PC-9 (cell line): ENCODE data around the gene TCF4. TPM values are rescaled to one million over a fixed set of nuclear protein-coding genes. Genes with fewer than 3 reads are reported as not detected.

ENCODE experiments used
- BruUV-seq: library from RNA; stranded (reverse); fragments of 400-500 nt; replicated peaks from 2 replicates; lab custom pipeline; 2021; lab: Mats Ljungman, UMichigan
- CTCF ChIA-PET: fragments of 300-600 bp; sonication (Branson Sonifier 250); formaldehyde crosslinking; loops from one replicate; lab custom pipeline; 2022; ENCODE audit warnings: antibody characterized with exemption; lab: Charles Lee
- POLR2A ChIA-PET: fragments of 300-600 bp; sonication (Branson Sonifier 250); formaldehyde crosslinking; loops from one replicate; lab custom pipeline; 2022; ENCODE audit warnings: antibody characterized with exemption; ENCODE audit not compliant: unreplicated experiment; lab: Charles Lee
- DNase-seq, 2 experiments: peaks; one replicate each; pipeline versions ENCODE4 v3.0.0 to v3.0.0-alpha.2; 2015 to 2022; ENCODE audit warnings: mixed read lengths in 1 of 2
- H2AFZ ChIP-seq: fragments of 200-600 bp; sonication (generic); 2 replicates; pipeline ENCODE4 v1.8.1; 2017; ENCODE audit warnings: antibody characterized with exemption
- H3F3A ChIP-seq: fragments of 200-600 bp; sonication (generic); 2 replicates; pipeline ENCODE4 v1.8.1; 2017; ENCODE audit warnings: antibody characterized with exemption, mild to moderate bottlenecking, low read depth; ENCODE audit not compliant: insufficient read depth
- H3K27ac ChIP-seq: fragments of 200-600 bp; sonication (generic); 2 replicates; pipeline ENCODE4 v1.6.1; 2016; ENCODE audit warnings: mixed run types
- H3K27me3 ChIP-seq: fragments of 200-600 bp; sonication (generic); 2 replicates; pipeline ENCODE4 v1.6.1; 2016; ENCODE audit warnings: low read depth, mixed run types; ENCODE audit not compliant: insufficient read depth
- H3K36me3 ChIP-seq: fragments of 200-600 bp; sonication (generic); 2 replicates; pipeline ENCODE4 v1.6.1; 2016; ENCODE audit warnings: low read depth, mixed run types
- H3K4me1 ChIP-seq: fragments of 200-600 bp; sonication (generic); replicated peaks from 2 replicates; pipeline ENCODE4 v1.6.1; 2016; ENCODE audit warnings: mixed run types; ENCODE audit not compliant: insufficient read depth
- H3K4me2 ChIP-seq: fragments of 200-600 bp; sonication (generic); 2 replicates; pipeline ENCODE4 v1.6.1; 2017; ENCODE audit warnings: mixed run types
- H3K4me3 ChIP-seq: fragments of 200-600 bp; sonication (generic); 2 replicates; pipeline ENCODE4 v1.6.1; 2016; ENCODE audit warnings: mixed run types
- H3K79me2 ChIP-seq: fragments of 200-600 bp; sonication (generic); 2 replicates; pipeline ENCODE4 v1.6.1; 2017; ENCODE audit warnings: low read depth, mixed run types
- H3K9me2 ChIP-seq: fragments of 200-600 bp; sonication (generic); 2 replicates; pipeline ENCODE4 v1.8.1; 2017; ENCODE audit warnings: mild to moderate bottlenecking; ENCODE audit not compliant: insufficient read depth
- H3K9me3 ChIP-seq: fragments of 200-600 bp; sonication (generic); 2 replicates; pipeline ENCODE4 v1.8.1; 2016; ENCODE audit warnings: low read depth; ENCODE audit not compliant: insufficient read depth
- H4K20me1 ChIP-seq: fragments of 200-600 bp; sonication (generic); 2 replicates; pipeline ENCODE4 v1.8.1; 2017; ENCODE audit not compliant: insufficient read depth
- CTCF ChIP-seq: fragments of 200-600 bp; sonication (generic); conservative IDR thresholded peaks from 2 replicates; pipeline ENCODE4 v1.6.1; 2017; ENCODE audit warnings: mixed run types, antibody characterized with exemption, mild to moderate bottlenecking, moderate library complexity
- EZH2 ChIP-seq: fragments of 200-600 bp; sonication (generic); IDR thresholded peaks from 2 replicates; pipeline ENCODE4 v1.8.0; 2017; ENCODE audit warnings: antibody characterized with exemption, low read depth
- intact Hi-C: fragments of 100-400 bp; cut with micrococcal nuclease; formaldehyde crosslinking; loops from one replicate; pipeline ENCODE4 v1.10.0; 2022; ENCODE audit not compliant: unreplicated experiment
- total RNA-seq: library from RNA; stranded (reverse); gene quantifications from 2 replicates; pipeline ENCODE4 v1.2.3, GENCODE V29; 2021

TCF4 gene
- total RNA-seq, 1 experiment from 2014 or later = 0.74 TPM

- no TSS peak for BruUV-seq
- Histone ChIP-seq H3K9me2 (no peaks in the 10 kb centered on the region; the same call in 1 of the 2 replicates), H3K36me3 (no peaks in the 10 kb centered on the region), H3F3A (no peaks in the 10 kb centered on the region), H3K9me3 (no peaks in the 10 kb centered on the region), H4K20me1 (no peaks in the 10 kb centered on the region), H2AFZ (no peak overlapping the region), H3K4me2 (no peak overlapping the region), H3K27ac (no peak overlapping the region), H3K4me1 (no peaks in the 10 kb centered on the region), H3K27me3 (no peaks in the 10 kb centered on the region), H3K4me3 (no peak overlapping the region), H3K79me2 (no peaks in the 10 kb centered on the region)
- TF ChIP-seq EZH2 (no peak), CTCF (no peak)
- DNase-seq = no peak
- ChIA-PET POLR2A (no interaction called here), CTCF (no interaction called here)
- intact Hi-C loops = no loop called here
These were observed 90.1 kb downstream of the TCF4 start for GRCh38 chr18:55497825-55498403.

GRCh38 chr18:55494899-55495298, 93.1 kb downstream of the TCF4 start:
- H3K27ac ChIP-seq = no peak overlapping the region
- ChIA-PET POLR2A (no interaction called here), CTCF (no interaction called here)
- H3F3A ChIP-seq = no peaks in the 10 kb centered on the region
- no peaks in the 10 kb centered on the region for H3K4me1 ChIP-seq
- H4K20me1 ChIP-seq = no peaks in the 10 kb centered on the region
- no peak overlapping the region for H2AFZ ChIP-seq
- no peaks in the 10 kb centered on the region for H3K27me3 ChIP-seq
- BruUV-seq = no TSS peak
- no peaks in the 10 kb centered on the region; the same call in 1 of the 2 replicates for H3K9me2 ChIP-seq
- H3K36me3 ChIP-seq = no peaks in the 10 kb centered on the region
- no peak for DNase-seq
- no peaks in the 10 kb centered on the region for H3K79me2 ChIP-seq
- no peaks in the 10 kb centered on the region for H3K9me3 ChIP-seq
- intact Hi-C loops = no loop called here
- H3K4me3 ChIP-seq = no peak overlapping the region
- no peak overlapping the region for H3K4me2 ChIP-seq
- TF ChIP-seq CTCF = no peak
- TF ChIP-seq EZH2 = no peak

GRCh38 chr18:55494441-55494840, 93.6 kb downstream of the TCF4 start:
- TF ChIP-seq CTCF (no peak), EZH2 (no peak)
- BruUV-seq = no TSS peak
- DNase-seq = no peak
- Histone ChIP-seq H2AFZ (no peak overlapping the region), H3K9me3 (no peaks in the 10 kb centered on the region), H3K9me2 (no peaks in the 10 kb centered on the region; the same call in 1 of the 2 replicates), H3K79me2 (no peaks in the 10 kb centered on the region), H3K4me2 (no peak overlapping the region), H3K27me3 (no peaks in the 10 kb centered on the region), H3F3A (no peaks in the 10 kb centered on the region), H3K27ac (no peak overlapping the region), H4K20me1 (no peaks in the 10 kb centered on the region), H3K4me1 (no peaks in the 10 kb centered on the region), H3K36me3 (no peaks in the 10 kb centered on the region), H3K4me3 (no peak overlapping the region)
- intact Hi-C loops = no loop called here
- CTCF ChIA-PET = no interaction called here
- POLR2A ChIA-PET = no interaction called here
